Endometrial microvascular endothelial cells (primary cell): Measurements from ENCODE around the gene WDR17. TPM values are rescaled to one million over a fixed set of nuclear protein-coding genes. Genes with fewer than 3 reads are reported as not detected.

ENCODE experiments used
- in situ Hi-C: cut with HindIII; loops from 2 replicates; pipeline ENCODE4 v1.10.0; 2017; ENCODE audit warnings: low sequenced_read_pairs, low pct_unique_long_range_greater_than_20kb; ENCODE audit errors: inconsistent ontology term
- total RNA-seq: library from RNA; depleted of rRNA; stranded (reverse); fragments of >200 nt; gene quantifications from one replicate; pipeline ENCODE4 v1.2.3, GENCODE V29; 2015; ENCODE audit errors: inconsistent ontology term

The WDR17 gene
- total RNA-seq, 1 donor from 2014 or later: not detected

DNA sequence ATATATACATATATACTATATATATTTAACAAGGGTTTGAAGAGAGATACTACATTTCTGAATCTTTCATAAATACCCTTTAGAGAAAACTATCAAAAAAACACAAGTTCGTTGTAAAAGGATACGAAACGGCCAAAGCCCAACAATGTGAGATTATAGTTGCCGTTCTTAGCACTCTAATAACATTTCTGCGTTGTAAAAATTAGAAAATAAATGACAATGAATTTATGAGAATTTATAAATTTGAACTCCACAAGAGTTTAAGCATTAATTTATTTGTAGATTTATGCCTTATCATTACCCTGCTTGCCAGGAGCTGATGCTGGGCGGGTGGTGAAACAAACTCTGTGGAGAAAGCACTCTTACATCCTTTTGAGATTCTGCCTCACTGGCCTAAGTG is 1.1 kb downstream of the WDR17 start:
- in situ Hi-C loops: no loop called here

- in situ Hi-C loops: no loop called here
Observed at GRCh38 chr4:176077561-176077960, 11.9 kb downstream of the WDR17 start.

DNA sequence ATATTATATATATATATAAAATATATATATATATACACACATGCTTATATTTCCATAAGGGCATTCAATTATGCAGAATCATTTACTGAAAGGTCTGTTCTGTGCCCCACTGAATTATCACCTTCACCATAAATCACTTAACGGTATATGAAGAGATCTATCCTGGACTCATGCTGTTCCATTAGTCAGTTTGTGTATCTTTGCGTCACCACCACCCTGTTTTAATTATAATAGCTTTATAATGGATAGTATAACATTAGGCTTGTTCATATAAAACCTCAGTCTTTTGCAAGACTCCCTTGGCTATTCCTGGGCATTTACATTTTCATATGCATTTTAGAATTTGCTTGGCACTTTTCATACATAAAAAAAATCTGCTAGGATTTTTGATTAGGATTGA is 19.1 kb downstream of the WDR17 start:
- in situ Hi-C loops: no loop called here

DNA sequence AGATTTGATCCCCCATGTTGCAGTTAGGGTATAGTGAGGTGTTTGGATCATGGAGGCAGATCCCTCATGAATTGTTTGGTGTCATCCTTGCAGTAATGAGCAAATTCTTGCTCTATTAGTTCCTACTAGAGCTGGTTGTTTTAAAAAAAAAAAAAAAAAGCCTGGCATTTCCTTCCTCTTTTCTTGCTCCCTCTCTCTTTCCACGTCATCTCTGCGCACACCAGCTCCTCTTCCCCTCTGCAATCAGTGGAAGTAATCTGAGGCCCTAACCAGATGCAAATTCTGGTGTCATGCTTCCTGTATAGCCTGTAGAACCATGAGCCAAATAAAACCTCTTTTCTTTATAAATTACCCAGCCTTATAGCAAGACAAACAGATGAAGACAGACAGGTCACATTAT is 24.5 kb downstream of the WDR17 start:
- in situ Hi-C loops: no loop called here

DNA sequence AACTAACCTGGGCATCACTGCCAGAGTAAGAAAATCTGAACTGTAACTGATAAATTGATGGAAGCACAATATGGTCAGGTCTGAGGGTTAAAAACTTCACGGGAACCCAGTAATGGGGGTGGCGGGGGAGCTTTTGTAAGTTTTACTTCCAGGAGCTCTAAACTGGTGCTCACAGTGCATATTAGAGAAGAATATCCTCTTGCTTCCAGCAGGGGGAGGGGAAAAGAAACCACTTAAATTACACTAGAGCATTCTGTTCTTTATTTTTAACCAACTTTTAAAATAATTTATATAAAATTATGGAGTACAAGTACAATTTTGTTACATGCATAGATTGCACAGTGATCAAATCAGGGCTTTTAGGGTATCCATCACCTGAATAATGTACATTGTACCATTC is 33.7 kb downstream of the WDR17 start:
- in situ Hi-C loops: no loop called here

DNA sequence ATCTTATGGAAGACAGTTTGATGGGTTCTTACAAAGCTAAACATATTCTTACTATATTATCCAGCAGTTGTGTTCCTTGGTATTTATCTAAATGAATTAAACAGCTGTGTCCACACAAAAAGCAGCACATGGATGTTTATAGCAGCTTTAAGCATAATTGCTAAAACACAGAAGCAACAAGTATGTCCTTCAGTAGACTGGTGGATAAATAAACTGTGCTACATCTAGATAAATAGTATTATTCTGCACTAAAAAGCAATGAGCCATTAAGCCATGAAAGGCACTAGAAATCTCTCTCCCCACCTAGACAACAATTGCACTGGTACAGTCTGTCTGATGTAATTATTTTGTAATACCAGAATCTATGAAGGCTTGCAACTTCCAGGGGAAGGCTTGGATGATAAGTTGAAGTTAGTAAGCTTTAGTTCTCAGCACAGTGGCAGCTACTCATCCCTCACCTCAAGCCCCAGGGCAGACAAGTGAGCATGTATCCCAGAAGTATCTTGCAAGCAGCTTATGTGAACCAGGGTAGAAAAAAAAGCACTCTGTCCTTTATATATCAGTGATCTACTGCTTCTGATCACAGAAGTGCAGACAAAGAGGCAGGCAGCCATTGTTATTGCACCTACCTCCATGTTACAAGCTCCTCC is 36.9 kb downstream of the WDR17 start:
- in situ Hi-C loops: no loop called here

- in situ Hi-C loops: no loop called here
Observed at GRCh38 chr4:176107695-176108094, 42.1 kb downstream of the WDR17 start.

GRCh38 chr4:176123710-176124407 is 58.2 kb downstream of the WDR17 start:
- in situ Hi-C loops: no loop called here

DNA sequence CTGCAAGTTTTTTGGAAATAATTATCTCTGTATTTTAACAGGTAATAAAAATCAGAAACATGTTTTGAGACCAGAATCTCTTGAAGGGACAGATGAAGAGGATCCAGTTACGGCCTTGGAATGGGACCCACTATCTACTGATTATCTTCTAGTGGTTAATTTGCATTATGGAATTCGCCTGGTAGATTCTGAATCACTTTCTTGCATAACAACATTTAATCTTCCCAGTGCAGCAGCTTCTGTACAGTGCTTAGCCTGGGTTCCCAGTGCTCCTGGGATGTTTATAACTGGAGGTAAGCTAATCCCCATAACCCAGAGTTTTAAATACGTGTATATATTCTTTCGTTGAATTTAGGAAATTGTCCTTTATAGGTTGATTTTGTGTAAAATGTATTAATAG is 59.4 kb downstream of the WDR17 start:
- in situ Hi-C loops: no loop called here

DNA sequence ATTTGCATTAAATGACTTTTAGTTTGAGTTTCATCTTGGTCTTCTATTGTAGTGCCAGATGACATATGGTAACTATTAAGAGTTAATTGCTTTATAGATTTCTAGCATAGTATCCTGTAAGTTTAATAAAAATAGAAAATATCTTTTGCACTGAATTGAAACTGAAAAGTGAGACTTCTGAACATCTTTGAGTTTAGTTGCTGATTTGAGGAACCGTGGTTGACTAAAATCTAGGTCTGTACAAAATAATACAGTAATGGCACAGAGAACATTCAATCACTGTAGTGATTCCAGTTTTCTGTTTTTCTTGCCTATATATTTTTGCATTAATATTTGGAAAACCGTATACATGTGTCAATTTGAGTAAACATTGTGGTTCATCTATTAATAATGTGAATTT is 69.0 kb downstream of the WDR17 start:
- in situ Hi-C loops: no loop called here

DNA sequence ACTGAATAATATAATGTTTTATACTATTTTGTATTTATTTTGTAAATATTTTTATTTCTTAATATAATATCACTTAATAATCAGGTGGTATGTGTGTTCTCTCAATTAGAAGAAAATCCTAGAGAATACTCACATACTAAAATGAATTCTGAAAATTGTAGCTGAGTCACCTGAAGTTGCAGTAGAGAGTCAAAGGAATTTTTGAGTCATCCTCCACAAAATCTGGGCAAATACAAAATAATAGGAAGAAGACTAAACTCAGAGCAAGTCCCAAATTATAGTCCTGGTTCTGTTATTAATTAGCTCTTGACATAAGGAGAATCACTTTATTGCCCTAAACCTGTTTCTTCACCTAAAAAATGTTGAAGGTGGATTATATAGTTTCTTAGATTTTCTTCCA is 72.0 kb downstream of the WDR17 start:
- in situ Hi-C loops: no loop called here

DNA sequence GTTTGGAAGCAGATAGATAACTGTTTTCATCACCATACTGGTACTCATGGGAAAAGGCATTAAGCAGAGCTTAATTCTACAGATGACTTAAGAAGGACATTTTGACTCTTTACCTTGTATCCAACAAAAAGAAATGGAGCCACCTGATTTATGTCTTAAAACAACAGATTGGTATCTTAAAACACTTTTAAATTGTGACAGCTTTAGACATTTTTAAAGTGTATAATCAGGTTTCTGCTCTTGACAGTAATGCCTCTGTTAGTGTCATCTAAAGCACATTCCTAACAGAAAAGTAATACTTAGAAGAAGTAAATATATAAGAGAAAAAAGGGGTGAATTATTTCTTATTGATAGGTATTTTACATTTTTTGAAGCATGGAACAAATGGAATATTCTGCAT is 73.9 kb downstream of the WDR17 start:
- in situ Hi-C loops: no loop called here

GRCh38 chr4:176142253-176142652 is 76.6 kb downstream of the WDR17 start:
- in situ Hi-C loops: no loop called here

DNA sequence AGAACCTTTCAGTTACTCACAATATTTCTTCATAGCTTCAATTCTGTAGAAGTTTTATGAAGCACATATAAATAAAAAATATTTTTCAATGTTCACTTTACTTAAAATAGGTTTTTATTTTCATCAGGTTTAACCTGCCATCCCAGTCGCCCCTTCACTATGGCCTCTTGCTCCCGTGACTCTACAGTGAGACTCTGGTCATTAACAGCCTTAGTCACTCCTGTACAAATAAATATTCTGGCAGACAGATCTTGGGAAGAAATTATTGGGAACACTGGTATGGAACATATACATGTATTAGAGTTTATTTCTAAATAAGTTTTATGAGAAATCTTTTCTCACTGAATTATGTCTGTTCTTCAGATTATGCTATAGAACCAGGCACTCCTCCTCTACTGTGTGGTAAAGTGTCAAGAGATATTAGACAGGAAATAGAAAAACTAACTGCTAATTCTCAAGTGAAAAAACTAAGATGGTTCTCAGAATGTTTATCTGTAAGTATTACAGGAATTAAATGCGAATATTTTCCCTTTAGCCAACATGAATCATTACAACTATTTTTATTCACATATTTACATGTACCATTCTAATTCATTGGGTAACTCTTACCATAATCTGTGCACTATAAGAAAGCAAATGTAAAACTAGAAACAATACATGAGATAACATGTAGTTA is 84.2 kb downstream of the WDR17 start:
- in situ Hi-C loops: no loop called here

DNA sequence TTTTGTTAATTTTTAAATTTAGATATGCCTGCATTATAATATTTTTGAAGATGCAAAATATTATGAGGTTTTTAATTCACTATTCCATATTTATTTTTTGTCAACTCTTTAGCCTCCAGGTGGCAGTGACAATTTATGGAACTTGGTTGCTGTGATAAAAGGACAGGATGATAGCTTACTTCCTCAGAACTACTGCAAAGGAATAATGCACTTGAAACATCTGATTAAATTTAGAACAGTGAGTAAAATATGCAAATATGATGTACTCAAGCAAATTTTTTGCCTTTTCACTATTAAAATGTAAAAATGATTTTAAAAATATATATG is 84.7 kb downstream of the WDR17 start:
- in situ Hi-C loops: no loop called here

DNA sequence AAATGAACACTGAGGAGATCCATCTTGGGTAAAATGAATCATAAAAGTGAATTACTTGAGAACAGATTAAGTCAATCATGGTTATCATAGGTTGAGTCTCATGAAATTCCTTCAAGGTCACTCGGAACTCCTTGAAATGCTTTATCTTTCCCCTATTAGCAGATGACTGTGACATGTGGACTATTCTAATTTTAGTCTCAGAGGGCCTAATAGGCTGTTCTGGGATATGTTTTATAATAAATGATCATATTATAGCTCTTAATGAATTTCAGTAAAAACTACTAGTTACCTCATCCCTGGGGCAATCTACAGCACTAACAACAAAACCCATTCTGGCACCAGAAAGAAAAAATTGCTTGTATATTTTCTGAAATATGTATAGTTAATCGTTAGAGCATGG is 85.1 kb downstream of the WDR17 start:
- in situ Hi-C loops: no loop called here

GRCh38 chr4:176153124-176153523 is 87.5 kb downstream of the WDR17 start:
- in situ Hi-C loops: no loop called here

DNA sequence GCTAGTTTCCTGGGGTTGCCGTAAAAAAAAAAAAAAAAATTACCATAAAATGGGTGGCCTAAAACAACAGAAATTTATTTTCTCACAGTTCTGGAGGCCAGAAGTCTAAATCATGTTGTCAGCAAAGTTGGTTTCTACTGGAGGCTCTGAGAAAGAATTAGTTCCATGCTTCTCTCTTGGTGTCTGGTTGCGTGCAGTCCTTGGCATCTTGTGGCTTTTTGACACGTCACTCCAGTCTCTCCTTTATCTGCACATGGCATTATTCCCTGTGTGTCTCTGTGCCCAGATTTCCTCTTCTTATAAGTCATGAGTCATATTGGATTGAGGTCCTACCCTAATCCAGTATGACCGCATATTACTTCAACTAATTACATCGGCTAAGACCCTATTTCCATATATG is 91.0 kb downstream of the WDR17 start:
- in situ Hi-C loops: no loop called here

DNA sequence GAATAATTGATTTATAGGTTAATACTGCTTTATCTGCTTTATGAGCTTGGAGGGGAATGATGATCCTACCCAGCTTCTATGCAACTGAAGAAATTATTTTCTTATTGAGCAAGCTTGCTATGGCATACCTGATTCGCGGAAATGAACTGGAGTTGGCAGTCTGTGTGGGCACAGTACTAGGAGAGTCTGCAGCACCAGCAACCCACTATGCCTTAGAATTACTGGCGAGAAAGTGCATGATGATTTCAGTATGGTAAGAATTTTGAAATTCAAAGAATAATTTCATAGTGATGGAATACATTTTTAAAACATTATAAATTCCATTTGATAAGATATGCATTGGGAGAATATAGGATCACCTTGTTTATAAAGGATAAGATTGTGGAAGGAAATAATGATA is 97.4 kb downstream of the WDR17 start:
- in situ Hi-C loops: no loop called here

DNA sequence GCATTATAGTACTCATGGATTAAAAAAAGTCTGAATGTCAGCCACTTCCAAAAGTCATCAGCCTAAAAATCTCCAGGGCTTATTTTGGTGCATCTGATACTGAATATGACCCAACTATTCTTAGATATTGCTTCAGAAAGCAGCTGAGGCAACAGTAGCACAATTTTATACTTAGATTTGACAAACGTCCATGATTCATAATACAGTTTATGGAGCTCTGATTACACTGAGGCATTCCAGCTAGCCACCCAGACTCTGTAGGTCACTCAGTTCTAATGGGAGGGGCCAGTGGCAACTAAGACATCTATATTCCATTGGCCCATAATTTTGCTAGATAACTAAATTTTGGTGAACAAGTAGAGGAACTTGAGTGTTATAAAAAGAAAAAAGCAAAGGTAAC is 119.4 kb downstream of the WDR17 start:
- in situ Hi-C loops: loop anchor here (25.0 kb wide), 1 partner anchor 152 kb away; no protein-coding TSS in a partner anchor
